Measurements from ENCODE around the gene STXBP6.
"Not testable (repeated sequence)": the region's sequence is repeated elsewhere in the genome, so short reads cannot be mapped to it uniquely, and the experiment has no call there.

Gene STXBP6

GRCh38 chr14:24773564-24773963, 276.4 kb downstream of the STXBP6 start:
- not testable (repeated sequence) for H3K36me3 ChIP-seq (ENCODE audit: control insufficient read depth, insufficient read depth, low read length); H3K4me1 ChIP-seq (ENCODE audit: control insufficient read depth, insufficient read depth, low read length); H3K4me3 ChIP-seq (ENCODE audit: low read length); H3K9ac ChIP-seq (ENCODE audit: low read length); H3K27me3 ChIP-seq (ENCODE audit: control insufficient read depth, insufficient read depth, low read length); H3K9me3 ChIP-seq (ENCODE audit: control insufficient read depth, low read length)

- no peak overlapping the region for H3K9ac ChIP-seq (ENCODE audit: low read length)
- no peak overlapping the region for H3K4me3 ChIP-seq (ENCODE audit: low read length)
- H3K36me3 ChIP-seq (ENCODE audit: control insufficient read depth, insufficient read depth, low read length) = no peaks in the 10 kb centered on the region
- H3K27me3 ChIP-seq (ENCODE audit: control insufficient read depth, insufficient read depth, low read length) = no peaks in the 10 kb centered on the region
- no peaks in the 10 kb centered on the region for H3K4me1 ChIP-seq (ENCODE audit: control insufficient read depth, insufficient read depth, low read length)
- no peaks in the 10 kb centered on the region for H3K9me3 ChIP-seq (ENCODE audit: control insufficient read depth, low read length)
These were observed 283.5 kb downstream of the STXBP6 start for GRCh38 chr14:24766434-24766833.

- no peaks in the 10 kb centered on the region for H3K36me3 ChIP-seq (ENCODE audit: control insufficient read depth, insufficient read depth, low read length)
- no peak overlapping the region for H3K9ac ChIP-seq (ENCODE audit: low read length)
- H3K4me3 ChIP-seq (ENCODE audit: low read length) = no peak overlapping the region
- H3K4me1 ChIP-seq (ENCODE audit: control insufficient read depth, insufficient read depth, low read length) = no peaks in the 10 kb centered on the region
- peaks cover 3% of the 10 kb centered on the region for H3K27me3 ChIP-seq (ENCODE audit: control insufficient read depth, insufficient read depth, low read length)
- no peaks in the 10 kb centered on the region for H3K9me3 ChIP-seq (ENCODE audit: control insufficient read depth, low read length)
These were observed 288.8 kb downstream of the STXBP6 start for GRCh38 chr14:24761141-24761540.

Data from mucosa of stomach (tissue), 1 donor.